Measurements from ENCODE around the gene UBE2D4. TPM values are rescaled to one million over a fixed set of nuclear protein-coding genes. Genes with fewer than 3 reads are reported as not detected.

UBE2D4 gene
- total and polyA plus RNA-seq, 2 donors (not counting 1 experiment from before 2014, with no cell fraction given) = 10.2 to 21.3 TPM

GRCh38 chr7:43877968-43878864, 48.0 kb upstream of the UBE2D4 start:
- H3K4me2 ChIP-seq (ENCODE audit: extremely low read depth, insufficient read depth, low read length) = no peak overlapping the region
- H2AFZ ChIP-seq (ENCODE audit: low read length) = no peak overlapping the region
- H3K27ac ChIP-seq (ENCODE audit: insufficient read depth, low read length) = no peak overlapping the region
- H3K4me3 ChIP-seq (replicated peaks in 1 of 4; ENCODE audit: control extremely low read depth in 1 of 4, insufficient read depth in 1 of 4, low read depth in 3 of 4, low read length in 4 of 4) = no peak overlapping the region
- no peaks in the 10 kb centered on the region for H3K9me3 ChIP-seq (ENCODE audit: control insufficient read depth, insufficient read depth, low read depth, low read length)
- peaks cover 41% of the 10 kb centered on the region for H3K36me3 ChIP-seq (ENCODE audit: control insufficient read depth, insufficient read depth, low read length)
- TF ChIP-seq CTCF (conservative IDR thresholded peaks at IDR 0.05 in 1 of 2, IDR thresholded peaks at IDR 0.05 in 1 of 2; ENCODE audit: low read depth in 1 of 2, low read length in 2 of 2) (no peak), EZH2 (IDR thresholded peaks at IDR 0.05; ENCODE audit: low read length, missing control alignments) (no peak)
- H3K4me1 ChIP-seq (ENCODE audit: control insufficient read depth, extremely low read depth, insufficient read depth, low read length) = peaks cover 21% of the 10 kb centered on the region
- no peak for DNase-seq (ENCODE audit: low read depth in 2 of 2)
- no peaks in the 10 kb centered on the region for H3K27me3 ChIP-seq (ENCODE audit: control insufficient read depth, insufficient read depth, low read length)
- H3K9ac ChIP-seq (ENCODE audit: insufficient read depth, low read length) = no peak overlapping the region
- peaks cover 15% of the 10 kb centered on the region for H3K79me2 ChIP-seq (ENCODE audit: control insufficient read depth, insufficient read depth, low read length)
- no peaks in the 10 kb centered on the region for H4K20me1 ChIP-seq (ENCODE audit: control insufficient read depth, extremely low read depth, insufficient read depth, low read length)

GRCh38 chr7:43878867-43879266, 47.4 kb upstream of the UBE2D4 start:
- peaks cover 41% of the 10 kb centered on the region for H3K36me3 ChIP-seq (ENCODE audit: control insufficient read depth, insufficient read depth, low read length)
- peak overlapping the region; percentile 7 for H3K4me2 ChIP-seq (ENCODE audit: extremely low read depth, insufficient read depth, low read length)
- H3K4me3 ChIP-seq (replicated peaks in 1 of 4; ENCODE audit: control extremely low read depth in 1 of 4, insufficient read depth in 1 of 4, low read depth in 3 of 4, low read length in 4 of 4) = no peak overlapping the region
- no peaks in the 10 kb centered on the region for H3K27me3 ChIP-seq (ENCODE audit: control insufficient read depth, insufficient read depth, low read length)
- no peak overlapping the region for H3K9ac ChIP-seq (ENCODE audit: insufficient read depth, low read length)
- no peaks in the 10 kb centered on the region for H3K9me3 ChIP-seq (ENCODE audit: control insufficient read depth, insufficient read depth, low read depth, low read length)
- H4K20me1 ChIP-seq (ENCODE audit: control insufficient read depth, extremely low read depth, insufficient read depth, low read length) = no peaks in the 10 kb centered on the region
- DNase-seq (ENCODE audit: low read depth in 2 of 2) = peak in 1 of 2 donors; percentile 72
- no peak overlapping the region for H2AFZ ChIP-seq (ENCODE audit: low read length)
- no peak overlapping the region for H3K27ac ChIP-seq (ENCODE audit: insufficient read depth, low read length)
- TF ChIP-seq EZH2 (IDR thresholded peaks at IDR 0.05; ENCODE audit: low read length, missing control alignments) (no peak), CTCF (conservative IDR thresholded peaks at IDR 0.05 in 1 of 2, IDR thresholded peaks at IDR 0.05 in 1 of 2; ENCODE audit: low read depth in 1 of 2, low read length in 2 of 2) (no peak)
- H3K4me1 ChIP-seq (ENCODE audit: control insufficient read depth, extremely low read depth, insufficient read depth, low read length) = peaks cover 16% of the 10 kb centered on the region
- peaks cover 15% of the 10 kb centered on the region for H3K79me2 ChIP-seq (ENCODE audit: control insufficient read depth, insufficient read depth, low read length)

- no peak overlapping the region for H3K9ac ChIP-seq (ENCODE audit: insufficient read depth, low read length)
- H3K4me3 ChIP-seq (replicated peaks in 1 of 4; ENCODE audit: control extremely low read depth in 1 of 4, insufficient read depth in 1 of 4, low read depth in 3 of 4, low read length in 4 of 4) = no peak overlapping the region
- peak; percentile 28 to 84 for DNase-seq (ENCODE audit: low read depth in 2 of 2)
- TF ChIP-seq EZH2 (IDR thresholded peaks at IDR 0.05; ENCODE audit: low read length, missing control alignments) (no peak), CTCF (conservative IDR thresholded peaks at IDR 0.05 in 1 of 2, IDR thresholded peaks at IDR 0.05 in 1 of 2; ENCODE audit: low read depth in 1 of 2, low read length in 2 of 2) (no peak)
- no peak overlapping the region for H2AFZ ChIP-seq (ENCODE audit: low read length)
- no peaks in the 10 kb centered on the region for H3K27me3 ChIP-seq (ENCODE audit: control insufficient read depth, insufficient read depth, low read length)
- H3K4me2 ChIP-seq (ENCODE audit: extremely low read depth, insufficient read depth, low read length) = no peak overlapping the region
- H4K20me1 ChIP-seq (ENCODE audit: control insufficient read depth, extremely low read depth, insufficient read depth, low read length) = no peaks in the 10 kb centered on the region
- no peaks in the 10 kb centered on the region for H3K9me3 ChIP-seq (ENCODE audit: control insufficient read depth, insufficient read depth, low read depth, low read length)
- H3K79me2 ChIP-seq (ENCODE audit: control insufficient read depth, insufficient read depth, low read length) = peaks cover 15% of the 10 kb centered on the region
- no peak overlapping the region for H3K27ac ChIP-seq (ENCODE audit: insufficient read depth, low read length)
- H3K4me1 ChIP-seq (ENCODE audit: control insufficient read depth, extremely low read depth, insufficient read depth, low read length) = peaks cover 10% of the 10 kb centered on the region
- peaks cover 45% of the 10 kb centered on the region for H3K36me3 ChIP-seq (ENCODE audit: control insufficient read depth, insufficient read depth, low read length)
These were observed 46.8 kb upstream of the UBE2D4 start for GRCh38 chr7:43879477-43879876.
